ENCODE measurements around the gene RCOR2.

The RCOR2 gene

GRCh38 chr11:63922673-63923192 lies 5.8 kb upstream of the RCOR2 start:
- DNase-seq (ENCODE audit: low spot score), result no peak

GRCh38 chr11:63920939-63921417 lies 4.0 kb upstream of the RCOR2 start:
- no peak for DNase-seq (ENCODE audit: low spot score)

GRCh38 chr11:63920126-63920938 lies 3.4 kb upstream of the RCOR2 start:
- DNase-seq (ENCODE audit: low spot score), result peak; percentile 70

GRCh38 chr11:63919267-63920125 lies 2.5 kb upstream of the RCOR2 start:
- DNase-seq (ENCODE audit: low spot score), result no peak

GRCh38 chr11:63918507-63919191 lies 1.7 kb upstream of the RCOR2 start:
- DNase-seq (ENCODE audit: low spot score), result no peak

- DNase-seq (ENCODE audit: low spot score), result peak; percentile 79
These were observed 935 bp upstream of the RCOR2 start for GRCh38 chr11:63917692-63918506.

GRCh38 chr11:63915961-63916836 lies 765 bp downstream of the RCOR2 start:
- DNase-seq (ENCODE audit: low spot score), result peak; percentile 79

- DNase-seq (ENCODE audit: low spot score), result no peak
These were observed 1.9 kb downstream of the RCOR2 start for GRCh38 chr11:63914896-63915691.

- no peak for DNase-seq (ENCODE audit: low spot score)
These were observed 2.8 kb downstream of the RCOR2 start for GRCh38 chr11:63913866-63914830.

GRCh38 chr11:63912678-63913077 lies 4.3 kb downstream of the RCOR2 start:
- DNase-seq (ENCODE audit: low spot score), result no peak

- DNase-seq (ENCODE audit: low spot score), result no peak
These were observed 5.1 kb downstream of the RCOR2 start for GRCh38 chr11:63911876-63912275.

- no peak for DNase-seq (ENCODE audit: low spot score)
These were observed 5.5 kb downstream of the RCOR2 start for GRCh38 chr11:63911440-63911839.

GRCh38 chr11:63910675-63911074 lies 6.3 kb downstream of the RCOR2 start:
- no peak for DNase-seq (ENCODE audit: low spot score)

GRCh38 chr11:63909591-63910506 lies 7.1 kb downstream of the RCOR2 start:
- DNase-seq (ENCODE audit: low spot score), result no peak

GRCh38 chr11:63908631-63909401 lies 8.1 kb downstream of the RCOR2 start:
- DNase-seq (ENCODE audit: low spot score), result no peak

GRCh38 chr11:63907808-63908530 lies 9.0 kb downstream of the RCOR2 start:
- no peak for DNase-seq (ENCODE audit: low spot score)
